Panc1 (cell line): Measurements from ENCODE around the gene ADARB1.

Experiments used
- CTCF ChIP-seq: fragments of 450-650 bp; IDR thresholded peaks from 2 replicates; pipeline ENCODE4 v1.5.1; 2017; ENCODE audit warnings: mild to moderate bottlenecking
- POLR2AphosphoS5 ChIP-seq: IDR thresholded peaks from 2 replicates; pipeline ENCODE4 v1.6.1; 2012; ENCODE audit warnings: mild to moderate bottlenecking, low read depth, low read length, moderate library complexity
- REST ChIP-seq, 2 experiments: IDR thresholded peaks; 2 replicates each; pipeline ENCODE4 v1.6.1; 2011 to 2012; ENCODE audit warnings: low read depth in 2 of 2, control low read depth in 1 of 2, low read length in 1 of 2, mild to moderate bottlenecking in 1 of 2, moderate library complexity in 1 of 2; ENCODE audit not compliant: insufficient read depth in 1 of 2

- TF ChIP-seq CTCF (no peak), POLR2AphosphoS5 (no peak), REST (IDR thresholded peaks at IDR 0.05; ENCODE audit: insufficient read depth in 1 of 2, low read depth in 2 of 2, low read length in 1 of 2) (no peak)
Measured at GRCh38 chr21:45262616-45263015, 188.2 kb downstream of the ADARB1 start.
